Measurements from ENCODE around the gene ZBTB42.

DNA sequence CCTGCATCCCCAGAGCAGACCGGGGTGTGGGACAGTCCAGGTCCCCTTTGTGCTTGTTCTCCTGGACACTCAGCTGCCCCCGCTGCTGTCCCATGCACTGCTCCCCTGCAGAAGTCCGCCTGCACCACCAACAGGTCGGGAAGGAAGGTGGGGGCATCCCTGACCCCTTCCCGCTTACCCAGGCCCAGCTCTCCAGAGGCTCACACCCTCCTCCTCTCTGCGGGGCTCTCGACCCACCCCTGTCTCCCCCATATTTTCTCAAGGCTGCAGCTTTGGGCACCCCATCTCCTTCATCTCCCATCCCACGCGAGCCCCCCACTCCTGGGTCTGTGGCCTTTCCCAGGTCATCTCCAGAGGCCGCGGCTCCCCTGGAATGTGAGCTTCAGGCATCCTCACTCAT lies 9.4 kb downstream of the ZBTB42 start:
- TF ChIP-seq, protein P1, sequence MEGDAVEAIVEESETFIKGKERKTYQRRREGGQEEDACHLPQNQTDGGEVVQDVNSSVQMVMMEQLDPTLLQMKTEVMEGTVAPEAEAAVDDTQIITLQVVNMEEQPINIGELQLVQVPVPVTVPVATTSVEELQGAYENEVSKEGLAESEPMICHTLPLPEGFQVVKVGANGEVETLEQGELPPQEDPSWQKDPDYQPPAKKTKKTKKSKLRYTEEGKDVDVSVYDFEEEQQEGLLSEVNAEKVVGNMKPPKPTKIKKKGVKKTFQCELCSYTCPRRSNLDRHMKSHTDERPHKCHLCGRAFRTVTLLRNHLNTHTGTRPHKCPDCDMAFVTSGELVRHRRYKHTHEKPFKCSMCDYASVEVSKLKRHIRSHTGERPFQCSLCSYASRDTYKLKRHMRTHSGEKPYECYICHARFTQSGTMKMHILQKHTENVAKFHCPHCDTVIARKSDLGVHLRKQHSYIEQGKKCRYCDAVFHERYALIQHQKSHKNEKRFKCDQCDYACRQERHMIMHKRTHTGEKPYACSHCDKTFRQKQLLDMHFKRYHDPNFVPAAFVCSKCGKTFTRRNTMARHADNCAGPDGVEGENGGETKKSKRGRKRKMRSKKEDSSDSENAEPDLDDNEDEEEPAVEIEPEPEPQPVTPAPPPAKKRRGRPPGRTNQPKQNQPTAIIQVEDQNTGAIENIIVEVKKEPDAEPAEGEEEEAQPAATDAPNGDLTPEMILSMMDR (IDR thresholded peaks at IDR 0.05): no peak
- no peak for TF ChIP-seq POLR2A (IDR thresholded peaks at IDR 0.05)
